Heart left ventricle (tissue), 13 donors: Measurements from ENCODE around the gene MCU.

ENCODE experiments used
- POLR2A ChIP-seq, 2 donors: fragments of 450-650 bp; IDR thresholded peaks; one replicate each; pipeline ENCODE4 v1.6.1; 2017; ENCODE audit warnings: antibody characterized with exemption in 2 of 2, mild to moderate bottlenecking in 2 of 2, moderate library complexity in 2 of 2
- TF ChIP-seq, protein P1 (sequence below), 12 donors: fragments of 200-600 bp; sonication (generic) in 4 of 12; IDR thresholded peaks; one replicate each; pipeline versions ENCODE4 v1.5.0 to v1.8.0; 2018 to 2022; ENCODE audit warnings: antibody characterized with exemption in 12 of 12, mild to moderate bottlenecking in 5 of 12
- donor health status: ischemic (EF 13 %, LVEDD 7.1; RV severe dilation, severe dysfunction).
- donor health status: DM: no; HTN: yes; CAD: no.
- donor health status: DM: no; HTN: no; CAD: no.
- donor health status: ischemic (EF 25% LVEDD 6.9; RV normal size, moderate dysfunction).
- donor health status: ischemic (EF 25% LVEDD 5.7; RV mildly dilated, moderate dysfunction).
- donor health status: ischemic (EF 35%, LVEDD 5.7; RV mildly dilated, moderate dysfunction).
- donor health status: nonischemic (EF 11% LVEDD 7.7; RV severe dilation, severe dysfunction).
- donor health status: DM: yes; HTN: yes; CAD: no.
- donor health status: PGD.
- donor health status: ischemic (EF 29% LVEDD 5.4; RV normal size, mild dysfunction).
- donor health status: nonischemic (EF 23%, LVEDD 6.1; RV moderate dilation, normal function).

GRCh38 chr10:72802332-72802731 lies 110.4 kb downstream of the MCU start:
- no peak for TF ChIP-seq POLR2A (IDR thresholded peaks at IDR 0.05)
- TF ChIP-seq, protein P1, sequence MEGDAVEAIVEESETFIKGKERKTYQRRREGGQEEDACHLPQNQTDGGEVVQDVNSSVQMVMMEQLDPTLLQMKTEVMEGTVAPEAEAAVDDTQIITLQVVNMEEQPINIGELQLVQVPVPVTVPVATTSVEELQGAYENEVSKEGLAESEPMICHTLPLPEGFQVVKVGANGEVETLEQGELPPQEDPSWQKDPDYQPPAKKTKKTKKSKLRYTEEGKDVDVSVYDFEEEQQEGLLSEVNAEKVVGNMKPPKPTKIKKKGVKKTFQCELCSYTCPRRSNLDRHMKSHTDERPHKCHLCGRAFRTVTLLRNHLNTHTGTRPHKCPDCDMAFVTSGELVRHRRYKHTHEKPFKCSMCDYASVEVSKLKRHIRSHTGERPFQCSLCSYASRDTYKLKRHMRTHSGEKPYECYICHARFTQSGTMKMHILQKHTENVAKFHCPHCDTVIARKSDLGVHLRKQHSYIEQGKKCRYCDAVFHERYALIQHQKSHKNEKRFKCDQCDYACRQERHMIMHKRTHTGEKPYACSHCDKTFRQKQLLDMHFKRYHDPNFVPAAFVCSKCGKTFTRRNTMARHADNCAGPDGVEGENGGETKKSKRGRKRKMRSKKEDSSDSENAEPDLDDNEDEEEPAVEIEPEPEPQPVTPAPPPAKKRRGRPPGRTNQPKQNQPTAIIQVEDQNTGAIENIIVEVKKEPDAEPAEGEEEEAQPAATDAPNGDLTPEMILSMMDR (IDR thresholded peaks at IDR 0.05), result no peak
